Fibroblast of lung (primary cell): ENCODE results near the gene UBE2M.

Experiments
- EZH2 ChIP-seq: IDR thresholded peaks from 2 replicates; pipeline ENCODE4 v1.5.1; 2012; ENCODE audit warnings: low read length, control low read depth, mild to moderate bottlenecking; ENCODE audit errors: missing control alignments
- TF ChIP-seq, protein P1 (sequence below), 2 donors: IDR thresholded peaks in 1 of 2; conservative IDR thresholded peaks in 1 of 2; 1 replicate in 1 of 2; 2 replicates in 1 of 2; pipeline ENCODE4 v1.5.1; 2011 to 2012; ENCODE audit warnings: low read length in 2 of 2, control low read depth in 1 of 2, inconsistent platforms in 1 of 2, low read depth in 1 of 2, mild to moderate bottlenecking in 1 of 2

DNA sequence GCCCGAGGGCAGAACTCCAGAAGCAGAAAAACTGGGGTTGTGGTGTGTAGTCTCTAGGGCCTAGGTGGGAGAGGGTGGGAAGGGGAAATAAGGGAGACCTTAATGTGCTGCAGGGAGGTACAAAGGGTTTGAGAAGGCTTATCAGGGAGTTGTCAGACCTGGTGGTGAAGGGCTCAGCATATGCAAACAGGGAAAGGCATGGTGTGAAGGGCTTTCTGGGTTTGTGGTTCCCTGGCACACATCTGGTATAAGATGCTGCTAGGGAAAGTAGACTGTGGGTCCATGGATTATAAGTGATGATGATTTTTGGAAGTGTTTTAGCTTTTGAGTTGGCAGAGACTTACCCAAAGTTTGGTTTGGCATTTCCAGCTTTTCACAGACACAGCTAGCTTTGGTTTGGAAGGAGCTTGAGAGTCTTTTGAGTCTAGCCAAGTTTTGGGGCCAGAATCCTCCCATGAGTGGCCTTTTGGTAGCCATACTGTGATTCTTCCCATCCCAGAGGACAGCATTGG is 12.3 kb downstream of the UBE2M start:
- TF ChIP-seq, protein P1, sequence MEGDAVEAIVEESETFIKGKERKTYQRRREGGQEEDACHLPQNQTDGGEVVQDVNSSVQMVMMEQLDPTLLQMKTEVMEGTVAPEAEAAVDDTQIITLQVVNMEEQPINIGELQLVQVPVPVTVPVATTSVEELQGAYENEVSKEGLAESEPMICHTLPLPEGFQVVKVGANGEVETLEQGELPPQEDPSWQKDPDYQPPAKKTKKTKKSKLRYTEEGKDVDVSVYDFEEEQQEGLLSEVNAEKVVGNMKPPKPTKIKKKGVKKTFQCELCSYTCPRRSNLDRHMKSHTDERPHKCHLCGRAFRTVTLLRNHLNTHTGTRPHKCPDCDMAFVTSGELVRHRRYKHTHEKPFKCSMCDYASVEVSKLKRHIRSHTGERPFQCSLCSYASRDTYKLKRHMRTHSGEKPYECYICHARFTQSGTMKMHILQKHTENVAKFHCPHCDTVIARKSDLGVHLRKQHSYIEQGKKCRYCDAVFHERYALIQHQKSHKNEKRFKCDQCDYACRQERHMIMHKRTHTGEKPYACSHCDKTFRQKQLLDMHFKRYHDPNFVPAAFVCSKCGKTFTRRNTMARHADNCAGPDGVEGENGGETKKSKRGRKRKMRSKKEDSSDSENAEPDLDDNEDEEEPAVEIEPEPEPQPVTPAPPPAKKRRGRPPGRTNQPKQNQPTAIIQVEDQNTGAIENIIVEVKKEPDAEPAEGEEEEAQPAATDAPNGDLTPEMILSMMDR (conservative IDR thresholded peaks at IDR 0.05 in 1 of 2, IDR thresholded peaks at IDR 0.05 in 1 of 2; ENCODE audit: low read depth in 1 of 2, low read length in 2 of 2): no peak
- TF ChIP-seq EZH2: no peak
